DND-41 (cell line): Measurements from ENCODE around the gene RNU5B-1.

Source experiments
- ATAC-seq: fragments of 200-7000 bp; cut with Tn5 transposase; 3 replicates; pipeline ENCODE4 v1.9.1; 2021; ENCODE audit warnings: low read depth; ENCODE audit not compliant: insufficient read depth
- DNase-seq: peaks from one replicate; pipeline ENCODE4 v3.0.0-alpha.2; 2020
- H2AFZ ChIP-seq: 2 replicates; pipeline ENCODE4 v1.6.0; 2012; ENCODE audit warnings: low read depth, low read length
- H3K27ac ChIP-seq: 2 replicates; pipeline ENCODE4 v1.5.1; 2012; ENCODE audit warnings: low read length, inconsistent platforms
- H3K27me3 ChIP-seq: fragments of 200-600 bp; sonication (generic); 2 replicates; pipeline ENCODE4 v1.6.0; 2012; ENCODE audit warnings: low read length, mild to moderate bottlenecking, inconsistent platforms; ENCODE audit not compliant: insufficient read depth, poor library complexity
- H3K36me3 ChIP-seq: 2 replicates; pipeline ENCODE4 v1.5.1; 2012; ENCODE audit warnings: low read length, inconsistent platforms; ENCODE audit not compliant: insufficient read depth
- H3K4me1 ChIP-seq: 2 replicates; pipeline ENCODE4 v1.5.1; 2012; ENCODE audit warnings: mild to moderate bottlenecking, low read length; ENCODE audit not compliant: insufficient read depth
- H3K4me2 ChIP-seq: 2 replicates; pipeline ENCODE4 v1.6.0; 2012; ENCODE audit warnings: mild to moderate bottlenecking, moderate library complexity, low read length, inconsistent platforms; ENCODE audit not compliant: insufficient read depth
- H3K4me3 ChIP-seq, 2 experiments: fragments of 200-600 bp in 1 of 2; shearing (Covaris generic) in 1 of 2; 2 replicates each; pipeline ENCODE4 v1.5.1; 2012 to 2016; ENCODE audit warnings: inconsistent platforms in 2 of 2, low read length in 2 of 2, mild to moderate bottlenecking in 2 of 2, low read depth in 1 of 2, moderate library complexity in 1 of 2
- H3K79me2 ChIP-seq: 2 replicates; pipeline ENCODE4 v1.6.0; 2012; ENCODE audit warnings: low read length, inconsistent platforms; ENCODE audit not compliant: insufficient read depth
- H3K9ac ChIP-seq: 2 replicates; pipeline ENCODE4 v1.6.0; 2012; ENCODE audit warnings: low read depth, mild to moderate bottlenecking, inconsistent platforms, low read length, moderate library complexity
- H3K9me3 ChIP-seq: 2 replicates; pipeline ENCODE4 v1.5.1; 2012; ENCODE audit warnings: low read length, moderate library complexity, mild to moderate bottlenecking, inconsistent platforms; ENCODE audit not compliant: insufficient read depth, severe bottlenecking
- H4K20me1 ChIP-seq: 2 replicates; pipeline ENCODE4 v1.6.0; 2012; ENCODE audit warnings: low read length; ENCODE audit not compliant: insufficient read depth
- EZH2 ChIP-seq: IDR thresholded peaks from 3 replicates; pipeline ENCODE4 v1.6.1; 2012; ENCODE audit warnings: borderline replicate concordance, low read depth, mild to moderate bottlenecking, moderate library complexity, low read length, inconsistent platforms; ENCODE audit not compliant: severe bottlenecking
- TF ChIP-seq, protein P1 (sequence below): IDR thresholded peaks from 2 replicates; pipeline ENCODE4 v1.5.1; 2012; ENCODE audit warnings: borderline replicate concordance, low read length, moderate library complexity, mild to moderate bottlenecking; ENCODE audit not compliant: poor library complexity, severe bottlenecking; ENCODE audit errors: extremely low read depth

The RNU5B-1 gene

DNA sequence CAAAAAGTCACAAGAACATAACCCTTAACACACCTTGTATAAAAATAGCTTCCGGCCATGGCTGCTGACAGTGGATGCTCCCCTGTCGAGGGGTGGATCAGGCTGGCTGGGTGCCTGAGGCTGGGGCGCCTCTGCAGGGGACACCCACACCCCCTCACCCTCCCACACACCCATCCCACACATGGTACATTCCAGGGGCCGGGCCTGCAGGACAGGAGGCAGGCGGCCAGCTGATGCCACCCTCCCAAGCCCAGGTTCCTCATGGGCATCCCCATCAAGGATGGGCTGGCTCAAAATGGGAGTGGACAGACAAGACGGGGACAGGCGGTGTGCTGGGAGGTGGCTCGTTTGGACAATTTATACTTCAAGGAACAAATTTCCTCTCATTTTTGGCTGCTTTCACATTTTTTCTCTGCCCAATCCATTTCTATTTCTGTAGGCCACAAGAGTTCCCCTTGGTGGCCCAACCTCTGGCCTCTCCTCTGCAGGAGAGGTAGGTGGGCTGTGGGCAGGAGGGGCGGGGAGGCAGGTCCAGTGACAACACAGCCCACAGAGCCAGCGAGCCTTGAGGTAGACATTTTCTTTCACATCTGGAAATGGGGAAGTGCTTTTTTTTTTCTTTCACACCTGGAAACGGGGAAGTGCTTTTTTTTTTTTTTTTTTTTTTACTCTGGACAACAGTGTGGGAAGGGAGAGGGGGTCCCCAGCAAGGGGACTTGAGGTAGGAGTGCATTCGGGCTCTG lies 23.3 kb downstream of the RNU5B-1 start:
- ATAC-seq (no peak), DNase-seq (no peak)
- Histone ChIP-seq H3K4me1 (no peaks in the 10 kb centered on the region), H4K20me1 (no peaks in the 10 kb centered on the region; the same call in 1 of the 2 replicates), H3K9me3 (no peaks in the 10 kb centered on the region), H3K27ac (no peak overlapping the region), H3K27me3 (no peaks in the 10 kb centered on the region), H3K4me2 (no peak overlapping the region), H3K79me2 (no peaks in the 10 kb centered on the region), H2AFZ (no peak overlapping the region), H3K4me3 (no peak overlapping the region), H3K36me3 (no peaks in the 10 kb centered on the region), H3K9ac (no peak overlapping the region)
- TF ChIP-seq, protein P1, sequence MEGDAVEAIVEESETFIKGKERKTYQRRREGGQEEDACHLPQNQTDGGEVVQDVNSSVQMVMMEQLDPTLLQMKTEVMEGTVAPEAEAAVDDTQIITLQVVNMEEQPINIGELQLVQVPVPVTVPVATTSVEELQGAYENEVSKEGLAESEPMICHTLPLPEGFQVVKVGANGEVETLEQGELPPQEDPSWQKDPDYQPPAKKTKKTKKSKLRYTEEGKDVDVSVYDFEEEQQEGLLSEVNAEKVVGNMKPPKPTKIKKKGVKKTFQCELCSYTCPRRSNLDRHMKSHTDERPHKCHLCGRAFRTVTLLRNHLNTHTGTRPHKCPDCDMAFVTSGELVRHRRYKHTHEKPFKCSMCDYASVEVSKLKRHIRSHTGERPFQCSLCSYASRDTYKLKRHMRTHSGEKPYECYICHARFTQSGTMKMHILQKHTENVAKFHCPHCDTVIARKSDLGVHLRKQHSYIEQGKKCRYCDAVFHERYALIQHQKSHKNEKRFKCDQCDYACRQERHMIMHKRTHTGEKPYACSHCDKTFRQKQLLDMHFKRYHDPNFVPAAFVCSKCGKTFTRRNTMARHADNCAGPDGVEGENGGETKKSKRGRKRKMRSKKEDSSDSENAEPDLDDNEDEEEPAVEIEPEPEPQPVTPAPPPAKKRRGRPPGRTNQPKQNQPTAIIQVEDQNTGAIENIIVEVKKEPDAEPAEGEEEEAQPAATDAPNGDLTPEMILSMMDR: no peak
- TF ChIP-seq EZH2: no peak

GRCh38 chr15:65328506-65329287 lies 24.2 kb downstream of the RNU5B-1 start:
- Histone ChIP-seq H3K4me2 (no peak overlapping the region), H3K79me2 (no peaks in the 10 kb centered on the region), H4K20me1 (no peaks in the 10 kb centered on the region; the same call in 1 of the 2 replicates), H3K27me3 (no peaks in the 10 kb centered on the region), H3K9ac (no peak overlapping the region), H2AFZ (no peak overlapping the region), H3K9me3 (no peaks in the 10 kb centered on the region), H3K36me3 (no peaks in the 10 kb centered on the region), H3K27ac (no peak overlapping the region), H3K4me1 (no peaks in the 10 kb centered on the region), H3K4me3 (no peak overlapping the region)
- no peak for ATAC-seq
- DNase-seq: no peak
- TF ChIP-seq, protein P1: no peak
- TF ChIP-seq EZH2: no peak

- ATAC-seq (no peak), DNase-seq (no peak)
- Histone ChIP-seq H3K4me3 (no peak overlapping the region), H3K4me2 (no peak overlapping the region), H3K9me3 (no peaks in the 10 kb centered on the region), H3K79me2 (no peaks in the 10 kb centered on the region), H3K27ac (no peak overlapping the region), H3K9ac (no peak overlapping the region), H2AFZ (no peak overlapping the region), H3K4me1 (no peaks in the 10 kb centered on the region), H3K36me3 (no peaks in the 10 kb centered on the region), H4K20me1 (no peaks in the 10 kb centered on the region; the same call in 1 of the 2 replicates), H3K27me3 (no peaks in the 10 kb centered on the region)
- TF ChIP-seq, protein P1: no peak
- no peak for TF ChIP-seq EZH2
These were observed 25.0 kb downstream of the RNU5B-1 start for GRCh38 chr15:65329288-65329983.
